Skeletal muscle tissue (tissue), 1 donor: Measurements from ENCODE around the gene KLK10. TPM values are rescaled to one million over a fixed set of nuclear protein-coding genes. Genes with fewer than 3 reads are reported as not detected.

Source experiments
- total RNA-seq: library from RNA; depleted of rRNA; stranded (reverse); fragments of >200 nt; gene quantifications from one replicate; pipeline ENCODE4 v1.2.3, GENCODE V29; 2014

Gene KLK10
- total RNA-seq, 1 donor from 2014 or later = under 0.01 TPM

Other genes with a start within 250 kb of the KLK10 start
- not detected for gene GPR32, start 249.2 kb downstream of the KLK10 start, total RNA-seq
- gene ACP4, start 229.3 kb downstream of the KLK10 start, total RNA-seq = not detected
- not detected for gene KLK1, start 195.9 kb downstream of the KLK10 start, total RNA-seq
- not detected for gene KLK15, start 186.1 kb downstream of the KLK10 start, total RNA-seq
- not detected for gene KLK3, start 164.8 kb downstream of the KLK10 start, total RNA-seq
- gene KLK2, start 146.3 kb downstream of the KLK10 start, total RNA-seq = not detected
- not detected for gene KLK4, start 108.3 kb downstream of the KLK10 start, total RNA-seq
- not detected for gene KLK5, start 66.7 kb downstream of the KLK10 start, total RNA-seq
- gene KLK6, start 50.1 kb downstream of the KLK10 start, total RNA-seq = not detected
- not detected for gene KLK7, start 35.8 kb downstream of the KLK10 start, total RNA-seq
- not detected for gene KLK8, start 18.1 kb downstream of the KLK10 start, total RNA-seq
- gene KLK11, start 6.9 kb upstream of the KLK10 start, total RNA-seq = not detected
- not detected for gene KLK12, start 15.3 kb upstream of the KLK10 start, total RNA-seq
- not detected for gene KLK13, start 45.4 kb upstream of the KLK10 start, total RNA-seq
- gene KLK14, start 63.2 kb upstream of the KLK10 start, total RNA-seq = not detected
- 4.2 TPM for gene CTU1, start 88.7 kb upstream of the KLK10 start, total RNA-seq
- under 0.01 TPM for gene SIGLEC9, start 105.2 kb upstream of the KLK10 start, total RNA-seq
- 0.52 TPM for gene SIGLEC7, start 122.6 kb upstream of the KLK10 start, total RNA-seq
- gene CD33, start 205.4 kb upstream of the KLK10 start, total RNA-seq = 0.52 TPM
- not detected for gene SIGLECL1, start 231.4 kb upstream of the KLK10 start, total RNA-seq